Transverse colon (tissue), 4 donors: ENCODE measurements around the gene C6orf120. TPM values are rescaled to one million over a fixed set of nuclear protein-coding genes. Genes with fewer than 3 reads are reported as not detected.

Source experiments
- DNase-seq: peaks from one replicate; pipeline ENCODE4 v3.0.0-alpha.2; 2019
- H3K27ac ChIP-seq, 4 donors: fragments of 200-600 bp; sonication (generic); 2 replicates each; pipeline ENCODE4 v1.5.1; 2016 to 2018; ENCODE audit warnings: inconsistent platforms in 4 of 4
- H3K27me3 ChIP-seq: fragments of 200-600 bp; sonication (generic); 2 replicates; pipeline ENCODE4 v1.5.1; 2017; ENCODE audit warnings: inconsistent platforms
- H3K36me3 ChIP-seq, 4 donors: fragments of 200-600 bp; sonication (generic); 2 replicates each; pipeline ENCODE4 v1.5.1; 2017 to 2019; ENCODE audit warnings: inconsistent platforms in 4 of 4
- H3K4me1 ChIP-seq, 4 donors: fragments of 200-600 bp; sonication (generic); 2 replicates each; pipeline ENCODE4 v1.5.1; 2017 to 2020; ENCODE audit warnings: inconsistent platforms in 4 of 4
- H3K4me3 ChIP-seq, 4 donors: fragments of 200-600 bp; sonication (generic); 1 replicate in 1 of 4; 2 replicates in 3 of 4; pipeline versions ENCODE4 v1.5.1 to v1.6.1; 2017 to 2019; ENCODE audit warnings: inconsistent platforms in 4 of 4
- H3K9me3 ChIP-seq, 2 donors: fragments of 200-600 bp; sonication (generic); 2 replicates each; pipeline ENCODE4 v1.5.1; 2017 to 2019; ENCODE audit warnings: inconsistent platforms in 2 of 2
- EP300 ChIP-seq: sonication (generic); formaldehyde crosslinking; IDR thresholded peaks from one replicate; pipeline ENCODE4 v1.6.1; 2017; ENCODE audit warnings: antibody characterized with exemption, low read depth
- POLR2A ChIP-seq: fragments of 450-650 bp; IDR thresholded peaks from one replicate; pipeline ENCODE4 v1.6.1; 2016; ENCODE audit warnings: antibody characterized with exemption, mild to moderate bottlenecking, moderate library complexity
- POLR2AphosphoS5 ChIP-seq, 3 donors: sonication (generic); formaldehyde crosslinking; IDR thresholded peaks; one replicate each; pipeline ENCODE4 v1.6.1; 2016; ENCODE audit warnings: antibody characterized with exemption in 3 of 3
- WGBS, 2 donors: methylation state at CpG; one replicate each; pipeline ENCODE4 v1.1.5; 2018; ENCODE audit warnings: low coverage in 1 of 2; 5-methylcytosine and 5-hydroxymethylcytosine counted together
- in situ Hi-C, 4 donors: fragments of 200-750 bp; cut with MboI; loops; one replicate each; pipeline versions ENCODE4 v1.15.0 to v1.15.1; 2017; ENCODE audit warnings: low sequenced_read_pairs in 3 of 4, low pct_ligation_motif_present in 1 of 4, low pct_unique_long_range_greater_than_20kb in 1 of 4
- intact Hi-C: fragments of 100-400 bp; cut with DNase I; formaldehyde crosslinking; loops from one replicate; pipeline ENCODE4 v1.15.1; 2023; ENCODE audit warnings: low total_unique reads
- total RNA-seq, 4 donors: library from RNA; depleted of rRNA; stranded (reverse); fragments of >200 nt; gene quantifications; one replicate each; pipeline ENCODE4 v1.1.0, GENCODE V29; 2016
- TF ChIP-seq, protein P1 (sequence below), 5 experiments: fragments of 200-600 bp in 3 of 5; fragments of 450-650 bp in 2 of 5; sonication (generic) in 3 of 5; IDR thresholded peaks; 1 replicate in 2 of 5; 2 replicates in 3 of 5; pipeline ENCODE4 v1.5.1; 2016 to 2017; ENCODE audit warnings: antibody characterized with exemption in 5 of 5, inconsistent platforms in 3 of 5, mild to moderate bottlenecking in 2 of 5, moderate library complexity in 1 of 5

C6orf120 gene
- total RNA-seq, 4 donors from 2014 or later = 20.5 to 45.2 (median 40.5) TPM

DNA sequence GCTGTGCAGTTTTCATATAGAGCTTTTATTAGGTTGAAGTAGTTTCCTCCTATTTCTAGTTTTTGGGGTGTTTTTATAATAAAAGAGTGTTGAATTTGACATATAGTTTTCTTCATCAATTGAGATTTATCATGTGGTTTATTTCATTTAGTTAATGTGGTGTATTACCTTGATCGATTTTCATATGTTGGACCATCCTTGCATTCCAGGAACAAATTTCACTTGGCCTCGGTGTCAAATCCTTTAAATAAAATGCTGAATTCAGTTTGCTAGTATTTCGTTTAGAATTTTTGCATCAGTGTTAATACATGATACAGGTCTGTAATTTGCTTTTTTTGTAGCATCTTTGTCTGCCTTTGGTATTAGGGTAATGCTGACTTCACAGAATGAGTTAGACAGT lies 43.5 kb downstream of the C6orf120 start:
- DNase-seq = no peak
- TF ChIP-seq POLR2A (no peak), EP300 (no peak), POLR2AphosphoS5 (IDR thresholded peaks at IDR 0.05) (no peak)
- TF ChIP-seq, protein P1, sequence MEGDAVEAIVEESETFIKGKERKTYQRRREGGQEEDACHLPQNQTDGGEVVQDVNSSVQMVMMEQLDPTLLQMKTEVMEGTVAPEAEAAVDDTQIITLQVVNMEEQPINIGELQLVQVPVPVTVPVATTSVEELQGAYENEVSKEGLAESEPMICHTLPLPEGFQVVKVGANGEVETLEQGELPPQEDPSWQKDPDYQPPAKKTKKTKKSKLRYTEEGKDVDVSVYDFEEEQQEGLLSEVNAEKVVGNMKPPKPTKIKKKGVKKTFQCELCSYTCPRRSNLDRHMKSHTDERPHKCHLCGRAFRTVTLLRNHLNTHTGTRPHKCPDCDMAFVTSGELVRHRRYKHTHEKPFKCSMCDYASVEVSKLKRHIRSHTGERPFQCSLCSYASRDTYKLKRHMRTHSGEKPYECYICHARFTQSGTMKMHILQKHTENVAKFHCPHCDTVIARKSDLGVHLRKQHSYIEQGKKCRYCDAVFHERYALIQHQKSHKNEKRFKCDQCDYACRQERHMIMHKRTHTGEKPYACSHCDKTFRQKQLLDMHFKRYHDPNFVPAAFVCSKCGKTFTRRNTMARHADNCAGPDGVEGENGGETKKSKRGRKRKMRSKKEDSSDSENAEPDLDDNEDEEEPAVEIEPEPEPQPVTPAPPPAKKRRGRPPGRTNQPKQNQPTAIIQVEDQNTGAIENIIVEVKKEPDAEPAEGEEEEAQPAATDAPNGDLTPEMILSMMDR (IDR thresholded peaks at IDR 0.05) = no peak
- no peak overlapping the region for H3K4me3 ChIP-seq
- H3K27ac ChIP-seq = no peak overlapping the region
- WGBS, 2 donors = 85 to 91% methylated on average over 3 of the region's 3 CpGs
- in situ Hi-C loops (no loop called here), intact Hi-C loops (no loop called here)
- H3K27me3 ChIP-seq = no peaks in the 10 kb centered on the region
- H3K4me1 ChIP-seq = peaks cover under 1 to 10% (median 5%) of the 10 kb centered on the region in 4 donors
- no peaks in the 10 kb centered on the region for H3K9me3 ChIP-seq
- H3K36me3 ChIP-seq = peaks cover 0 to 1% (median 0%) of the 10 kb centered on the region in 4 donors

DNA sequence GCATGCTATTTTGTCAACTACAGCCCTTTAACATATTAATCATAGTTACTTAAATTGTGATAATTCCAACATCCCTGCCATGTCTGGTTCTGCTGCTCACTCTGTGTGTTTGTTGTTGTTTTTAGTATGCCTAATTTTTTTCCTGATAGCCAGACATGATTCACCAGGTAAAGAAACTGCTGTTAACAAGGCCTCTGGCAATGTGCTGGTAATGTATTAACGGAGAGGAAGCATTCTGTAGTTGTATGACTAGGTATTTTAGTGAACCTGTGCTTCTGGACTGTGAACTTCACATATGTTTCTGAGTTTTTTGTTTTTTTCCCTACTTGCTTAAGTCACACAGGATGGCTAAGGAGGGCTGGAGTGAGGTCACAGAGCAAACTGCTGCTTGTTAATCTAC lies 44.6 kb downstream of the C6orf120 start:
- H3K4me1 ChIP-seq = peaks cover 3 to 15% (median 10%) of the 10 kb centered on the region in 4 donors
- in situ Hi-C loops = no loop called here
- intact Hi-C loops = no loop called here
- 78 to 88% methylated on average over 1 of the region's 1 CpG for WGBS, 2 donors
- no peak for DNase-seq
- H3K27ac ChIP-seq = no peak overlapping the region
- no peaks in the 10 kb centered on the region for H3K9me3 ChIP-seq
- peaks cover 0 to 1% (median 0%) of the 10 kb centered on the region in 4 donors for H3K36me3 ChIP-seq
- no peaks in the 10 kb centered on the region for H3K27me3 ChIP-seq
- TF ChIP-seq EP300 (no peak), POLR2AphosphoS5 (IDR thresholded peaks at IDR 0.05) (no peak), POLR2A (no peak)
- TF ChIP-seq, protein P1 (IDR thresholded peaks at IDR 0.05) = no peak
- no peak overlapping the region for H3K4me3 ChIP-seq

DNA sequence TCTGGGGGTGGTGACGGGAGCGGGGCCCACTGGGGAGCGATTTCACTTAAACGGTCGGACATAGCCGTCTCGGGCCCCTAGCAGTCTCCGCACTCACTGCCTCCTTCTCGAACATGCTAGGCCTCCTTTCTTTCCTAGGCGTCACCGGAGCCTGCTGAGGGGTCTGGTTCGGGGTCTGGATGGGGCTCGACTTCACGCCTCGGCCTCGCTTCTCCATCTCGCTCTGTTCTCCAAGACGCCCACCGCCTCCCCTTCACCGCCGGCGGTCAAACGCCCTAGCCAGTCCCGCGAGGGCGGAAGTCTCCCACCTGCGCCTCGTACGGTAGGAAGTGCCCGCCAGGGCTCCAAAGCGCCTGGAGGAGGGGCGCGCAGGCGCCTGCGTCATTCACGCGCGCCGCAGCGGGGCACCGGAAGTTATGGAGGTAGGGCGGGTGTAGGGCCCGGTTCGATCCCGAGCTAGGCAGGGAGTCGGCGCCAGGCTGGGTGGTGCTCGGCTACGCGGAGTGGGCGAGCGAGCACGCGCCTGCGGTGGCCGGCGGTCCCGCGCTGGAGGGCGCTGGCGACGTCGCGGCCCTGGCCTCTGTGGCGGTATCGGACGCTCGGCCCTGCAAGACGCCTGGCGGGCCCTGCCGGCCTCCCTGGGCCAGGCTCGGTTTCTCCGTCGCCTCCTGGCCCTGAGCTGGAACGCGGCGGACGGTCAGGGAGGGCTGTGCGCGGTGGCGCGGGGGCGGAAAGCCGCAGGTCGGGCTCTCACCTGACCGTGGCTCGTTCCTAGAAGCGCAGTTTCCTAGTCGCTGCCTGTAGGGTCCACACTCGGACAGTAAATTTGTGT lies 49.5 kb downstream of the C6orf120 start, which contains the start of the genes DYNLT2 and ERMARD:
Gene DYNLT2 (minus strand): TSS at position 331 of the 832 bp plus-strand sequence. CDS start 114 bp downstream, at position 217.
Gene ERMARD (plus strand): TSS at position 381 of the 832 bp plus-strand sequence. CDS start 36 bp downstream, at position 417.
- H3K27me3 ChIP-seq = no peaks in the 10 kb centered on the region
- WGBS, 2 donors = 0 to 1% methylated on average over 2 to 77 of the region's 90 CpGs
- peak within 1 kb of the TSS; percentile 95 to 98 (median 96) for H3K27ac ChIP-seq
- intact Hi-C loops (loop anchor here (2.0 kb wide), 1 partner anchor 51 kb away; no protein-coding TSS in a partner anchor), in situ Hi-C loops (no loop called here)
- no peaks in the 10 kb centered on the region for H3K36me3 ChIP-seq
- no peaks in the 10 kb centered on the region for H3K9me3 ChIP-seq
- H3K4me3 ChIP-seq = peak within 1 kb of the TSS; percentile 61 to 94 (median 74)
- TF ChIP-seq POLR2AphosphoS5 (IDR thresholded peaks at IDR 0.05) = peak; percentile 87 to 96 (median 96)
- no peak for TF ChIP-seq EP300
- TF ChIP-seq, protein P1 (IDR thresholded peaks at IDR 0.05) = peak; percentile 16 to 76 (median 33)
- peak; percentile 95 for TF ChIP-seq POLR2A
- H3K4me1 ChIP-seq = peaks cover 3 to 30% (median 19%) of the 10 kb centered on the region in 4 donors
- peak; percentile 96 for DNase-seq

DNA sequence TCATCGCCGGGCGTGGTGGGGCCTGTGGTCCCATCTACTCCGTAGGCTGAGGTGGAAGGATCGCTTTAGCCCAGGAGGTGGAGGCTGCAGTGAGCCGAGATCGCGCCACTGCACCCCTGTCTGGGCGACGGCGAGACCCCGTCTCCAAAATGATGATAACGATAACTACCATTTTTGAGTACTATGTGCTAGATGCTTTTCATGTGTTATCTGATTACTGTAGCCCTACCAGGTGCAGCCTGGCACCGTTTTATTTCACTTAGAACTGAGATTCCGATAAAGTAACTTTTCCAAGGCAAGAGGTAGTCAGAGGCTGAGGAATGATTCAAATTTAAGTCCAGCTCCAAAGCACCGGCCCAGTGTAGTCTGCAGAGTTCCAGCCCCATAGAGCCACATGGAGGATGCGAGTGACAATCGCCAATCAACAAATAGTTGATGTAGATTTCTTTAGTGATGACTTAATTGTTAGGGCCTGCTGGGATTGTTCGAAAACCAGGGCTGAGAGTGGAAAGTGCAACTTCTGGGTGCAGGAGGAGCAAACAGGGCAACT lies 50.2 kb downstream of the C6orf120 start:
- intact Hi-C loops (no loop called here), in situ Hi-C loops (no loop called here)
- Histone ChIP-seq H3K27me3 (no peaks in the 10 kb centered on the region), H3K36me3 (peaks cover 0 to 6% (median 0%) of the 10 kb centered on the region in 4 donors), H3K4me3 (peak overlapping the region; percentile 61 to 94 (median 74)), H3K27ac (peak overlapping the region; percentile 95 to 98 (median 96)), H3K9me3 (no peaks in the 10 kb centered on the region), H3K4me1 (peaks cover 3 to 30% (median 19%) of the 10 kb centered on the region in 4 donors)
- DNase-seq = no peak
- TF ChIP-seq POLR2A (no peak), EP300 (no peak), POLR2AphosphoS5 (IDR thresholded peaks at IDR 0.05) (no peak)
- TF ChIP-seq, protein P1 (IDR thresholded peaks at IDR 0.05) = no peak
- 4 to 8% methylated on average over 4 to 19 of the region's 19 CpGs for WGBS, 2 donors
